Chondrocyte (in vitro differentiated cells): Measurements from ENCODE around the gene HABP4. TPM values are rescaled to one million over a fixed set of nuclear protein-coding genes. Genes with fewer than 3 reads are reported as not detected.
"Not testable (repeated sequence)": the region's sequence is repeated elsewhere in the genome, so short reads cannot be mapped to it uniquely, and the experiment has no call there.

Experiments
- DNase-seq: peaks from one replicate; pipeline ENCODE4 v3.0.0; 2021; ENCODE audit warnings: mixed read lengths, low spot score
- H3K27ac Mint-ChIP-seq: one replicate; pipeline ENCODE4 v1.8.0; 2021; ENCODE audit warnings: mild to moderate bottlenecking, moderate library complexity, mixed read lengths; ENCODE audit not compliant: unreplicated experiment
- H3K27me3 Mint-ChIP-seq: 2 replicates; pipeline ENCODE4 v1.8.0; 2021; ENCODE audit warnings: low read depth, mixed read lengths
- H3K36me3 Mint-ChIP-seq: 2 replicates; pipeline ENCODE4 v1.8.0; 2021; ENCODE audit warnings: low read depth, mixed read lengths
- H3K4me1 Mint-ChIP-seq: 2 replicates; pipeline ENCODE4 v1.8.0; 2021; ENCODE audit warnings: low read depth, mild to moderate bottlenecking, mixed read lengths
- H3K4me3 Mint-ChIP-seq: one replicate; pipeline ENCODE4 v1.8.0; 2021; ENCODE audit warnings: mild to moderate bottlenecking, moderate library complexity, mixed read lengths; ENCODE audit not compliant: unreplicated experiment
- H3K9me3 Mint-ChIP-seq: 2 replicates; pipeline ENCODE4 v1.8.0; 2021; ENCODE audit warnings: low read depth, mixed read lengths
- total RNA-seq: library from RNA; stranded (reverse); gene quantifications from 3 replicates; pipeline ENCODE4 v1.2.1, GENCODE V29; 2021
- TF ChIP-seq, protein P1 (sequence below): fragments of 200-600 bp; sonication (generic); IDR thresholded peaks from 2 replicates; pipeline ENCODE4 v1.5.0; 2021; ENCODE audit warnings: antibody characterized with exemption, mild to moderate bottlenecking, moderate library complexity

The HABP4 gene
- total RNA-seq, 1 donor from 2014 or later: 28.9 TPM

DNA sequence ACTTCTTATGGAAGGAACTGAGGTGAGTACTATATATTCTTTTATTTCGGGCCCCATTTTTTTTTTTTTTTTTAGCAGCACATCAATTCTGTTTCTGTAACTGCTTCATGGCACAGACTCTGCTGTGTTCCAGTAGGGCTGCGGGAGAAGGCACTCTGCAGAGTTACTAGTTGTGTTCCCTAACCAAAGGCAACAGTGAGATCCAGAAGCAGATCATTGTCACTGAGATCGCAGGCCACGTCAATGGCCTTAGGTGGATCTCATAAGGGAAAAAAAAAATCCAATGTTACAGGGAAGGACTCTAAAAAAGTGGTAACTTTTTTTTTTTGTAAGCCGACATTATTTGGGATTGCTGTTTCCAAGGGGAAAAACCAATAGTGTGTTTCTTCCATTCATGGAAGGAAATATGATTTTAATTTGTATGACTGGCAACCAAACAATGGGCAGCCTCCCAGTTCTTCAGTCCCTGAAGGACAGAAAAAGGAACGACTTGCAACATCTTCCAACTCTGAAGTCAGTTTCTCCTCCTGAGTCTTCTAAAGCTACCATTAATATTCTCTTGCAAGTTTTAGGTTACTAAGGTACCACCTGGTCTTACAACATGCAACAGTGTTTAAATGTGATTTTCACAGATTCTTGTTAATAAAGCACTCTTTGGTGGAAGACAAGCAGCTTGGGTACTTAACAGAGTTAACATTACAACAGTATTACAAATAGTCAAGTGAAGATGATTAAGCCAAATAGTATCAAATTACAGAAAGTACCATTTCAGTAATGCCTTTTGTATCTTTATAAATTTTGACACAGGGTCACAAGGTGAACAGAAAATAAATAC, 52.8 kb downstream of the HABP4 start:
- H3K9me3 Mint-ChIP-seq: no peaks in the 10 kb centered on the region
- H3K27ac Mint-ChIP-seq: no peak overlapping the region
- DNase-seq: no peak

DNA sequence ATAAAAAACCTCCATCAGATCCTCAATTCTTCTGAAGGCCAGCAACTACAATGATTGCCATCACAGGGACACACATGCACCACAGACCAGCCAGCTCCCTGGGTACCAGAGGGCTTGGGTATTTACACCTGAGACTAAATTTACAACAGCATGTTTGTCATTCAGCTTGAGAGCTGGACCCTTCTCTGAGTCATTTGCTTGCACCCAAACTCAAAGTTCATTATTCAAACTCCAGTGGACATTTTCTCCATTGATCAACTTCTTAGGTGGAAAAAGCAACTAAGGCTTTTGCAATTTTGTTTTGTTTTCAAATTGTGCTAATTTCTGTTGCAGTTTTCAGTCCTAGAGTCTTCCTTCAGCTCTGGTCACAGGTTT, 53.4 kb downstream of the HABP4 start:
- H3K9me3 Mint-ChIP-seq, H3K27me3 Mint-ChIP-seq, H3K4me3 Mint-ChIP-seq, H3K27ac Mint-ChIP-seq, DNase-seq: not testable (repeated sequence)
- Mint-ChIP-seq H3K36me3 (peaks cover 12% of the 10 kb centered on the region), H3K4me1 (peaks cover 12% of the 10 kb centered on the region)

More for the DNA sequence above, 52.8 kb downstream of the HABP4 start:
- Mint-ChIP-seq H3K4me3 (no peak overlapping the region), H3K36me3 (peaks cover 11% of the 10 kb centered on the region), H3K27me3 (no peaks in the 10 kb centered on the region), H3K4me1 (peaks cover 12% of the 10 kb centered on the region)
- TF ChIP-seq, protein P1, sequence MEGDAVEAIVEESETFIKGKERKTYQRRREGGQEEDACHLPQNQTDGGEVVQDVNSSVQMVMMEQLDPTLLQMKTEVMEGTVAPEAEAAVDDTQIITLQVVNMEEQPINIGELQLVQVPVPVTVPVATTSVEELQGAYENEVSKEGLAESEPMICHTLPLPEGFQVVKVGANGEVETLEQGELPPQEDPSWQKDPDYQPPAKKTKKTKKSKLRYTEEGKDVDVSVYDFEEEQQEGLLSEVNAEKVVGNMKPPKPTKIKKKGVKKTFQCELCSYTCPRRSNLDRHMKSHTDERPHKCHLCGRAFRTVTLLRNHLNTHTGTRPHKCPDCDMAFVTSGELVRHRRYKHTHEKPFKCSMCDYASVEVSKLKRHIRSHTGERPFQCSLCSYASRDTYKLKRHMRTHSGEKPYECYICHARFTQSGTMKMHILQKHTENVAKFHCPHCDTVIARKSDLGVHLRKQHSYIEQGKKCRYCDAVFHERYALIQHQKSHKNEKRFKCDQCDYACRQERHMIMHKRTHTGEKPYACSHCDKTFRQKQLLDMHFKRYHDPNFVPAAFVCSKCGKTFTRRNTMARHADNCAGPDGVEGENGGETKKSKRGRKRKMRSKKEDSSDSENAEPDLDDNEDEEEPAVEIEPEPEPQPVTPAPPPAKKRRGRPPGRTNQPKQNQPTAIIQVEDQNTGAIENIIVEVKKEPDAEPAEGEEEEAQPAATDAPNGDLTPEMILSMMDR: no peak

DNA sequence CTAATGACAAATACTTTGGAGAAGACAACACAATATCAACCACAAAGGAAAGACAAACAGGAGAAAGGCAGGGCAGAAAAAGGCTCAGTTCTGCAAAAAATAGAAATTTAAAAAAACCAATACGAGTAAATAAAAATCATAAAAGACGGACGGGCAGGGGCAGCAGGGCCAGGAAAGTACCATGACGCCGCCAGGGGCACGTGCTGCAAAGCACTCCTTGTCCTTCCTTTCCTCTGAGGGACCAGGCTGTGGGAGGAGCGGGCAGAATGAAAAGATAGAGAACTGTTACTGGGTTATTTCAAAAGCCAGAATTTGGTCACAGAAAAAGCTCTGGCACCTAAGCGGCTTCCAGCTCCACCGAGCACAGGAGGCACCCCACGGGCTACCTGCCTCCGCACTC, 53.9 kb downstream of the HABP4 start:
- TF ChIP-seq, protein P1: no peak
- Mint-ChIP-seq H3K4me1 (peaks cover 12% of the 10 kb centered on the region), H3K9me3 (no peaks in the 10 kb centered on the region), H3K36me3 (peaks cover 16% of the 10 kb centered on the region), H3K27me3 (no peaks in the 10 kb centered on the region), H3K4me3 (no peak overlapping the region), H3K27ac (no peak overlapping the region)
- DNase-seq: no peak

DNA sequence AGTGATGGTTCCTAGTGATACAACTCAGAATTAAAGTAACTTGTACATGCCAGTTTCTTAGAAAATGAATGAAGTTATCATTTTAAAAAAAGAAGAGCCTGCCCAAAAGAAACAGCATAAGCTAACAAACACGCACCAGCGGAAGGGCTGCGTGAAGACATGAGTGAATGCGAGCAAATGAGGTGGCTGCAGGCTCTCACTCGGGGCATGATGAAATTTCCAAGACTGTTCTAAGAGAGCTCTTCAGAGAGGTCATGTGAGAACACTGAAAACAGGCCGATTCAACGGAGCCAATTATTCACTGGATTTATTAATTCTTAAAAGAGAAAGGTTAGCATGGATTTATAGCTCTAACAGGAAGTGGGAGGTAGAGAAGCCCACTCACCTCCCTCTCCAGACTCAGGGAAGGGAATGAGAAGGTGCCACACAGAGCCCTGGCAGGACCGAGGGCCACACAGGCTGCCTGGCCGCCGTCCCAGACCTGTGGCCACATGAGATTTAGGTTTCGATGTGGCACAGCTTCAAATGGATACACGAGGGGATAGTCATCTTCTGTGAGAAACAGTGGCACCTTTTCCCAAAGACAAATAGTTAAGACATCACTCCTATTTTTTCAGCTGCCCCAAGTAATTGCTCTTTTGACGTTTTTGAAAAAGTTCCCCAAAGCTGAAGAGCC, 55.5 kb downstream of the HABP4 start:
- TF ChIP-seq, protein P1: no peak
- Mint-ChIP-seq H3K9me3 (no peaks in the 10 kb centered on the region), H3K27ac (no peak overlapping the region)

DNA sequence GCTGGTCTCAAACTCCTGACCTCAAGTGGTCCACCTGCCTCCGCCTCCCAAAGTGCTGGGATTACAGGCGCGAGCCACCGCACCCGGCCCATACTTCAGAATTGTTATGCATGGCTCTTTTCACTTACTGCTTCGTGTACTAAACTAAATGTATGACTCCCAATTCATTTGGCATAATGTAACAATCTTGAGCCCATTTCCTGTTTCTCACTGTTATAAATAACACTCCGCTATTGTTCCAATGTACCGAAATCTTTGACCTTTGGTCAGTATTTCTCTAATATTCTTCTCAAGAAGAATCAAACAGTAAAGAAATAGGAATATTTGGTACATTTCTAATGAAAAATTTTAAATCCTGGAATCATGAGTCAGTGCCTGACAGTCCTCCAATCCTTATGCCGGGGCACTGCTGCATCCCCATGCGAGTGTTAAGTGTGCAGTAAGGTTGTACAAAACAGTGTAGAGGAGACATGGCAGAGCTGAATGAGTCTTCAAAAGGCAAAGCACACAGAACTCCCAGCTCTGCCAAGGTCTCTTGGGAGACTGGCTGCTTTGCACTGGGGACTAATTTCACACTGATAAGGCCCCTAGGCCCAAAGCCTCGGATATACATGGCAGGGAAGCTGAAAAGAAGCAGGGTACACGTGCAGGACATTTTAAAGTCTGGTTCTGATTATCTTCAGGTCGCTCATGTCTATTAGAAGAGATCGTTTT, 58.4 kb downstream of the HABP4 start:
- Mint-ChIP-seq H3K4me3 (no peak overlapping the region), H3K4me1 (peaks cover 9% of the 10 kb centered on the region), H3K27me3 (no peaks in the 10 kb centered on the region), H3K27ac (no peak overlapping the region), H3K9me3 (no peaks in the 10 kb centered on the region), H3K36me3 (peaks cover 19% of the 10 kb centered on the region)
- DNase-seq: no peak
- TF ChIP-seq, protein P1: no peak

More for the DNA sequence above, 55.5 kb downstream of the HABP4 start:
- Mint-ChIP-seq H3K27me3 (no peaks in the 10 kb centered on the region), H3K4me3 (no peak overlapping the region), H3K4me1 (peaks cover 14% of the 10 kb centered on the region), H3K36me3 (peaks cover 20% of the 10 kb centered on the region)
- DNase-seq: no peak
